Measurements from ENCODE around the gene ADGRL4. TPM values are rescaled to one million over a fixed set of nuclear protein-coding genes. Genes with fewer than 3 reads are reported as not detected.

Gene ADGRL4
- total RNA-seq, 1 donor from 2014 or later: 73.5 TPM

- no peaks in the 10 kb centered on the region for H3K36me3 ChIP-seq
- no peak for TF ChIP-seq CTCF (IDR thresholded peaks at IDR 0.05)
- H3K4me3 ChIP-seq: no peak overlapping the region
- H3K4me1 ChIP-seq: no peaks in the 10 kb centered on the region
- intact Hi-C loops (cut with DNase I): no loop called here
- DNase-seq (ENCODE audit: low spot score in 2 of 2): no peak
- no peaks in the 10 kb centered on the region for H3K27me3 ChIP-seq
- H3K27ac ChIP-seq: no peak overlapping the region
- H3K9me3 ChIP-seq: no peaks in the 10 kb centered on the region
These were observed 151.3 kb downstream of the ADGRL4 start for GRCh38 chr1:78855258-78855657.

GRCh38 chr1:78854556-78854955 lies 152.0 kb downstream of the ADGRL4 start:
- no peaks in the 10 kb centered on the region for H3K27me3 ChIP-seq
- no peaks in the 10 kb centered on the region for H3K4me1 ChIP-seq
- H3K36me3 ChIP-seq: no peaks in the 10 kb centered on the region
- H3K27ac ChIP-seq: no peak overlapping the region
- no peak for DNase-seq (ENCODE audit: low spot score in 2 of 2)
- intact Hi-C loops (cut with DNase I): no loop called here
- no peak overlapping the region for H3K4me3 ChIP-seq
- no peak for TF ChIP-seq CTCF (IDR thresholded peaks at IDR 0.05)
- no peaks in the 10 kb centered on the region for H3K9me3 ChIP-seq

- intact Hi-C loops (cut with DNase I): no loop called here
- DNase-seq (ENCODE audit: low spot score in 2 of 2): no peak
- no peak overlapping the region for H3K4me3 ChIP-seq
These were observed 163.0 kb downstream of the ADGRL4 start for GRCh38 chr1:78843546-78843945.

GRCh38 chr1:78843111-78843510 lies 163.4 kb downstream of the ADGRL4 start:
- no peak for DNase-seq (ENCODE audit: low spot score in 2 of 2)
- no peak for TF ChIP-seq CTCF (IDR thresholded peaks at IDR 0.05)
- Histone ChIP-seq H3K27ac (no peak overlapping the region), H3K27me3 (no peaks in the 10 kb centered on the region), H3K4me1 (no peaks in the 10 kb centered on the region), H3K36me3 (no peaks in the 10 kb centered on the region), H3K9me3 (no peaks in the 10 kb centered on the region), H3K4me3 (no peak overlapping the region)
- intact Hi-C loops (cut with DNase I): no loop called here

More at GRCh38 chr1:78843546-78843945, 163.0 kb downstream of the ADGRL4 start:
- Histone ChIP-seq H3K27me3 (no peaks in the 10 kb centered on the region), H3K36me3 (no peaks in the 10 kb centered on the region), H3K4me1 (no peaks in the 10 kb centered on the region), H3K9me3 (no peaks in the 10 kb centered on the region), H3K27ac (no peak overlapping the region)
- TF ChIP-seq CTCF (IDR thresholded peaks at IDR 0.05): no peak

- Histone ChIP-seq H3K4me1 (no peaks in the 10 kb centered on the region), H3K27me3 (no peaks in the 10 kb centered on the region), H3K27ac (no peak overlapping the region), H3K4me3 (no peak overlapping the region), H3K9me3 (no peaks in the 10 kb centered on the region), H3K36me3 (no peaks in the 10 kb centered on the region)
- DNase-seq (ENCODE audit: low spot score in 2 of 2): no peak
- no peak for TF ChIP-seq CTCF (IDR thresholded peaks at IDR 0.05)
- intact Hi-C loops (cut with DNase I): no loop called here
These were observed 165.9 kb downstream of the ADGRL4 start for GRCh38 chr1:78840453-78841271.

All from ascending aorta (tissue), 2 donors.